LNCAP (cell line): ENCODE data around the gene BCL7A.

Experiments used
- TF ChIP-seq, protein P1 (sequence below): fragments of 450-650 bp; IDR thresholded peaks from 2 replicates; pipeline ENCODE4 v1.5.1; 2017; ENCODE audit warnings: mild to moderate bottlenecking

Gene BCL7A

DNA sequence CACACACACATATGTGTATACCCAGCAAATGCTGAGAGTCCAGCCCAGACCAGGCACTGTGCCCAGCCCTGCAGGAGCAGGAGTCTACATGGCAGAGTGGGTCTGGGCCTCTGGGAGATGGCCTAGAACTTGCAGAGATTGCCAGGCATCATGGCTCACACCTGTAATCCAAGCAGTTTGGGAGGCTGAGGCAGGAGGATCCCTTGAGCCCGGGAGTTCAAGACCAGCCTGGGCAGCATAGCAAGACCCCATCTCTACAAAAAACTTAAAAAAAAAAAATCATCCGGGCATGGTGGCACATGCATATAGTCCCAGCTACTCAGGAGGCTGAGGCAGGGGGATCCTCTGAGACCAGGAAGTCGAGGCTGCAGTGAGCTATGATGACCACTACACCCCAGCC lies 36.1 kb downstream of the BCL7A start:
- TF ChIP-seq, protein P1, sequence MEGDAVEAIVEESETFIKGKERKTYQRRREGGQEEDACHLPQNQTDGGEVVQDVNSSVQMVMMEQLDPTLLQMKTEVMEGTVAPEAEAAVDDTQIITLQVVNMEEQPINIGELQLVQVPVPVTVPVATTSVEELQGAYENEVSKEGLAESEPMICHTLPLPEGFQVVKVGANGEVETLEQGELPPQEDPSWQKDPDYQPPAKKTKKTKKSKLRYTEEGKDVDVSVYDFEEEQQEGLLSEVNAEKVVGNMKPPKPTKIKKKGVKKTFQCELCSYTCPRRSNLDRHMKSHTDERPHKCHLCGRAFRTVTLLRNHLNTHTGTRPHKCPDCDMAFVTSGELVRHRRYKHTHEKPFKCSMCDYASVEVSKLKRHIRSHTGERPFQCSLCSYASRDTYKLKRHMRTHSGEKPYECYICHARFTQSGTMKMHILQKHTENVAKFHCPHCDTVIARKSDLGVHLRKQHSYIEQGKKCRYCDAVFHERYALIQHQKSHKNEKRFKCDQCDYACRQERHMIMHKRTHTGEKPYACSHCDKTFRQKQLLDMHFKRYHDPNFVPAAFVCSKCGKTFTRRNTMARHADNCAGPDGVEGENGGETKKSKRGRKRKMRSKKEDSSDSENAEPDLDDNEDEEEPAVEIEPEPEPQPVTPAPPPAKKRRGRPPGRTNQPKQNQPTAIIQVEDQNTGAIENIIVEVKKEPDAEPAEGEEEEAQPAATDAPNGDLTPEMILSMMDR, result no peak

GRCh38 chr12:122058549-122059149 lies 37.0 kb downstream of the BCL7A start:
- TF ChIP-seq, protein P1, result no peak

DNA sequence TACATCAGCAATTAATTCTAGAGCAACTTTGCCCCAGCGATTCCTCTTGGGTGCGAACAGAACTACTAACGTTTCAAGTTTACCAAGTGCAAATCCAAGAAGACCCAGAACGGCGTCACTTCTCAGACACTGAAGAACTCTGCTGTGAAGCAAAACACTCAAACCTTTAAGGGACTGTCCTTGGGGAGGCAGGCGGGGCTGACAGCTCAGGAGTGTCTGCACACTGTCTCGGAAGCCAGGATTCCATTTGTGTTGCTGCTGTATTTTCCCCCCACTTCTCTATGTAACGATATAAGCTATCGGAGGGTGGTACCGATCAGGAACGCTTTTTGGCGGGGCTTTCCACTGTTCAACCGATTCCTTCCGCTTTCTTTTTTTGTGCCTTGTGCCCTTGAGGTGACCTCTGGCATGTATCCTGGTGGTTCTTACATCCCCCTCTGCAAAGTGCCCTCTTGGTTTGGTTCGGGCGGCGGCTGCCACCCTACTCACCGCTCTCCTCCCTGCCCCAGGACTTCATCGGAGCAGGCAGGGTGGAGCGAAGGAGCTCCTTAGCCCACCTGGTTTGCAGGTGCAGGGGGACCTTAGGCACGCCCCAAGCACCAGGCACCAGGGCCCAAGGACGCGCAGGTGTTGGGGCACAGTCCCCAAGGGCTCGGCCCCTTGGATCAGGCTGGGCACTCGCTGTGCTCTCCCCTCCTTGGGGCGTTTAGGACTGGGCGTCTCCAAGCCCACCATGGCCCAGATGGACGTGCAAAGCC lies 37.7 kb downstream of the BCL7A start:
- TF ChIP-seq, protein P1, result no peak

GRCh38 chr12:122060081-122060501 lies 38.4 kb downstream of the BCL7A start:
- TF ChIP-seq, protein P1, result no peak

DNA sequence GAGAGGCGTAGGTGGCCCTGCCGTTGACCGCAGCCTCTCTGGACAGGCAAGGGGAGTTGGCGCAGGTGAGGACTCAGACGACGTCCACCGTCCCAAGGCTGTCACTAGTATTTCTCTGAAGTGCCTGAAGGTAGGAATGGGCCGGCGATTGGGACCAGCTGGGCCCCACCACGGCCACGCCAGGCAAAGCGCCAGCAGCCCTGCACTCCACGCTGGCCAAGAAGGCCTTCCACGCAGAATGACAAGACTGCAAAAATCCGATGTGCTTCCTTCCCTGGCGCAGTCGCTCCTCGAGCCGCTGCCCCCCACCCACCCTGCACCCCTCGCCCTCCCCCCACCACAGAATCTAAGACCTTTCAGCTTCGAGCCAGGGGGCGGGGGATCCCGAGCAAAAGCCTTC lies 39.6 kb downstream of the BCL7A start:
- TF ChIP-seq, protein P1, result no peak

- TF ChIP-seq, protein P1, result no peak
Measured at GRCh38 chr12:122062832-122063693, 41.4 kb downstream of the BCL7A start.

GRCh38 chr12:122063694-122064024 lies 42.0 kb downstream of the BCL7A start:
- TF ChIP-seq, protein P1, result no peak
